Measurements from ENCODE around the gene CHMP1B.

Gene CHMP1B

GRCh38 chr18:11883153-11883552, 31.9 kb downstream of the CHMP1B start:
- DNase-seq (ENCODE audit: low read depth): no peak
- TF ChIP-seq, protein P1, sequence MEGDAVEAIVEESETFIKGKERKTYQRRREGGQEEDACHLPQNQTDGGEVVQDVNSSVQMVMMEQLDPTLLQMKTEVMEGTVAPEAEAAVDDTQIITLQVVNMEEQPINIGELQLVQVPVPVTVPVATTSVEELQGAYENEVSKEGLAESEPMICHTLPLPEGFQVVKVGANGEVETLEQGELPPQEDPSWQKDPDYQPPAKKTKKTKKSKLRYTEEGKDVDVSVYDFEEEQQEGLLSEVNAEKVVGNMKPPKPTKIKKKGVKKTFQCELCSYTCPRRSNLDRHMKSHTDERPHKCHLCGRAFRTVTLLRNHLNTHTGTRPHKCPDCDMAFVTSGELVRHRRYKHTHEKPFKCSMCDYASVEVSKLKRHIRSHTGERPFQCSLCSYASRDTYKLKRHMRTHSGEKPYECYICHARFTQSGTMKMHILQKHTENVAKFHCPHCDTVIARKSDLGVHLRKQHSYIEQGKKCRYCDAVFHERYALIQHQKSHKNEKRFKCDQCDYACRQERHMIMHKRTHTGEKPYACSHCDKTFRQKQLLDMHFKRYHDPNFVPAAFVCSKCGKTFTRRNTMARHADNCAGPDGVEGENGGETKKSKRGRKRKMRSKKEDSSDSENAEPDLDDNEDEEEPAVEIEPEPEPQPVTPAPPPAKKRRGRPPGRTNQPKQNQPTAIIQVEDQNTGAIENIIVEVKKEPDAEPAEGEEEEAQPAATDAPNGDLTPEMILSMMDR (conservative IDR thresholded peaks at IDR 0.05; ENCODE audit: control insufficient read depth, insufficient read depth, low read depth, low read length): no peak
- no peak overlapping the region for H3K4me3 ChIP-seq (ENCODE audit: control insufficient read depth, low read depth, low read length)

GRCh38 chr18:11884396-11885030, 33.3 kb downstream of the CHMP1B start:
- TF ChIP-seq, protein P1 (conservative IDR thresholded peaks at IDR 0.05; ENCODE audit: control insufficient read depth, insufficient read depth, low read depth, low read length): no peak
- DNase-seq (ENCODE audit: low read depth): no peak
- H3K4me3 ChIP-seq (ENCODE audit: control insufficient read depth, low read depth, low read length): no peak overlapping the region

DNA sequence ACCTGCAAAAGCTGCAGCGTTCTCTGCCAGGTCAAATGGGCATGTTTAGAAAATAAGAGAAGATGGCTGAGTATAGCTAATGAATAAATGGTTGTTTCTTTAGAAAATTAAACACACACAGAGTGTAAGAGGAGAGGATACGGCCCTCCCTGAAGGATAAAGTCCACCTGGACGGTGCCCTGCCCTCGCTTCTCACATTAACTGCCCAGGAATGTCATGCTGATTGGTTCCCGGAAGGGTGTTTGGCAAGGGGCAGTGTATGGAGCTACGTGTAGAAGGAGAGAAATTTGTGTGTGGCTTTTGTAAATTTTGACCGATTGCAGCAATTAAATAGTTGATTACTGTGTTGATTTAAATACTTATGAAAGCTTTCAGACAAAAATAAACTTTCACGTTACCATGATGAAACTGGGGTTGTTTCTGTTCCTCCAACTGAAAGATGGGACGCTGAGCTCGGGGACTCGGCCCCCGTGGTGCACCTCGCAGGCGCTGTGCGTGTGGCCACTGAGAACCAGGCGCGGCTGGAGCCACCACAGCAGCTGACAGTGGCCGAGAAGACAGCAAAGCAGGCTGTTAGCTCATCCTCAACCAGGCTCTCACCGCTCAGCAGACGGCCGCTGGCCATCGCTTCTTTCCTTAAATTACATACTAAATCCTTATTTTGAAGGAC, 34.2 kb downstream of the CHMP1B start:
- H3K4me3 ChIP-seq (ENCODE audit: control insufficient read depth, low read depth, low read length): no peak overlapping the region
- TF ChIP-seq, protein P1 (conservative IDR thresholded peaks at IDR 0.05; ENCODE audit: control insufficient read depth, insufficient read depth, low read depth, low read length): no peak
- no peak for DNase-seq (ENCODE audit: low read depth)

DNA sequence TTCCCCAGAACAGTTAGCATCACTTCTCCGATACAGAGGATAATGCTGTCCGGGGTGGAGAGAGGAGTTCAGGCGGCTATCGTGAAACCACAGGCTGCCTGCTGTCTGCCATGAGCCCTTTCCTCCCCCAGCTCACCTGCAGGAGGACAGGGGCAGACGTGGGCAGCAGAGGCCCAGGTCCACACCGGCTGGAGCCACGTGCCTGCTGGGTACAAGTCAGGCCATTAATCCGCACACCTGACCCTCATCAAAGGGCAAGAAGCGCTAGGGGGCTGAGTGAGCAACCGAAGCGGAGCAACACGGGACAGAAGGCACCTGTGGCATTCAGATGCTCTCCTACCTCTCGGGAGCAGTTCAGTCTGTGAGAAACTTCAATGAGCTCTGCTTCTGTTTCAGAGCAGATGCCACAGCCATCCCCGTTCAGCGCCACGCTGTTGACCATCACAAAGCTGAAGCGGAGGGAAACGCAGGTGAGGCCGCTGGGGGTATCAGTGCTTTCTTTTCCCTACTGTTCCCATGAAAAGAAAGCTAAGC, 35.4 kb downstream of the CHMP1B start:
- TF ChIP-seq, protein P1 (conservative IDR thresholded peaks at IDR 0.05; ENCODE audit: control insufficient read depth, insufficient read depth, low read depth, low read length): no peak
- DNase-seq (ENCODE audit: low read depth): no peak
- H3K4me3 ChIP-seq (ENCODE audit: control insufficient read depth, low read depth, low read length): no peak overlapping the region

GRCh38 chr18:11887328-11888128, 36.3 kb downstream of the CHMP1B start:
- TF ChIP-seq, protein P1 (conservative IDR thresholded peaks at IDR 0.05; ENCODE audit: control insufficient read depth, insufficient read depth, low read depth, low read length): no peak
- no peak for DNase-seq (ENCODE audit: low read depth)
- H3K4me3 ChIP-seq (ENCODE audit: control insufficient read depth, low read depth, low read length): no peak overlapping the region

DNA sequence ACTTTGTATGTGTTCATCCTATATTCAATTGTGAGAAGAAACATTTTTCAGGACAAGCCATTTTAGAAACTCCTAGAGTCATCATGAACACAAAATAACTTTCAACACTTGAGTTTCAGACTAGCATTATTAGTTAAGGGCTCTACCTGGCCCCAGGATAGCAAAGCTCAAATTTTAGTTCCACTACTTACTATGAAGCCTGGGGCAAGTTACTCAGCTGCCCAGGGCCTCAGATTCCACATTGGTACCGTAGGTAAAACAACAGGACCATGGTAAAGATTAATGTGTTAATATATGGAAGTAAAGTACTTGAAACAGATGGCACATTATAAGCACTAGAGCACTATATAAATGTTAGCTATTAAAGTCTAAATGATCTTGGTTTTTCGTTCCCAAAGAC, 37.5 kb downstream of the CHMP1B start:
- TF ChIP-seq, protein P1 (conservative IDR thresholded peaks at IDR 0.05; ENCODE audit: control insufficient read depth, insufficient read depth, low read depth, low read length): no peak
- DNase-seq (ENCODE audit: low read depth): no peak

More for the DNA sequence above, 37.5 kb downstream of the CHMP1B start:
- H3K4me3 ChIP-seq (ENCODE audit: control insufficient read depth, low read depth, low read length): no peak overlapping the region

Measured in fibroblast of mammary gland (primary cell).